NCI-H345 treated with DMSO at 0.1 percent for 48 hours (cell line): ENCODE results near the gene C1QB.

Experiments
- DNase-seq: peaks from one replicate; lab custom pipeline; 2025; ENCODE audit not compliant: unreplicated experiment; lab: John Stamatoyannopoulos, UW

Gene C1QB

DNA sequence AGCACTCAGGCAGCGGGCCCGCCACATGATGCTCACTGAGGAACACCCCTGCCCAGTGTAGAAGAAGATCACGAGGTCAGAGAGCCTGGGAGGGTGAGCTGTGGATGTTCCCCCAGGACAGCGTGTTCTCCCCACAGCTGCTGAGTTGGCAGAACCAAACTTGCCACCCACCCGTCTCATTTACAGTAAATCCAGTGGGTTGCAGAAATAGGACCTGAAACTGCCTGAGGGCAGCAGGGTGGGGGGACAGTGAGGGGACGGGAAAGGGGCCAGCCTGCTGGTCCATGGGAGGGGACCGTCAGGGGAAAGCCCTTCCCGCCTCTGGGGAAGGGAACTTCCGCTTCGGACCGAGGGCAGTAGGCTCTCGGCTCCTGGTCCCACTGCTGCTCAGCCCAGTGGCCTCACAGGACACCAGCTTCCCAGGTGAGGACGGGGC, at the start of gene C1QB:
TSS of gene C1QB (plus strand) at position 356 of the 436 bp plus-strand sequence. CDS start 6,227 bp downstream, outside the sequence.
- DNase-seq = no peak

GRCh38 chr1:22606161-22606560, 46.9 kb upstream of the C1QB start:
- no peak for DNase-seq

DNA sequence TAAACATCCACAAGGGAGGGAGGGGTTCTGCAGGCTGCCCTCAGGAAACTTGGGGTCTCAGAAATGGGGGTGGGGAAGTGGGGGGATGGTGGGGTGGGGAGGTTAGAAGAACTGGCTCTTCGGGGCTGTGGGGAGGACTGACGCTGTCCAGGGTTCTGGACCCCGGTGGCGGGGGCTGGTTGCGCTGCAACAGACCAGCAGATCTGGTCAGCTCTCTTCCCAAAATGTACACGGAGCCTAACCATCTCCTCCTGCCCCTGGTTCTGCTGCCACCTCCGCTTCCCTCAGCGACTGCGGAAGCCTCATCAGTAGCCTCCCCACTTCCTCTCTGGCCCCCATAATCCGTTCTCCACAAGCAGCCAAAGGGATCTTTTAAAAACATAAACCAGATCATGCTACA, 45.9 kb upstream of the C1QB start:
- no peak for DNase-seq

- no peak for DNase-seq
Measured at GRCh38 chr1:22608361-22608760, 44.7 kb upstream of the C1QB start.

- no peak for DNase-seq
Measured at GRCh38 chr1:22609291-22609690, 43.7 kb upstream of the C1QB start.

DNA sequence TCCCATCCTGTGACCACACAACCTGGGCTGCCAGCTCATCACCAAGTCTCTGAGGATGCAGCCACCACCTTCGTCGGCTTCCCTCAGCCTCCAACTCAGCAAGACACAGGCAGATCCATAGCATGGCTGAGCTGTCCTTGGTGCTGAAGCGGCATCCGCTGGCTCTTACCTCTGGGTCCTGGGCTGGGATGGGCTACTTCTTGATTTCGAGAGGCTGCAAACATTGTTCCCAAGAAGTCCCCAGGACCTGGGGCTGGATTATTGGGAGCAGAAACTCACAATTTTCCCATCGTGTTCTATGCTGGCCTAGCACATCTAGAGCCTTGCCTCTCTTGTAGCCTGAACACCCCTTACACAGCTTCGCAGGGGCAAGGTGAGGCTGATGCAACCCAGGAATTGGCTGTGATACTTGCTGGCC, 41.5 kb upstream of the C1QB start:
- DNase-seq = no peak

- DNase-seq = peak; percentile 42
Measured at GRCh38 chr1:22612671-22613571, 40.1 kb upstream of the C1QB start.

DNA sequence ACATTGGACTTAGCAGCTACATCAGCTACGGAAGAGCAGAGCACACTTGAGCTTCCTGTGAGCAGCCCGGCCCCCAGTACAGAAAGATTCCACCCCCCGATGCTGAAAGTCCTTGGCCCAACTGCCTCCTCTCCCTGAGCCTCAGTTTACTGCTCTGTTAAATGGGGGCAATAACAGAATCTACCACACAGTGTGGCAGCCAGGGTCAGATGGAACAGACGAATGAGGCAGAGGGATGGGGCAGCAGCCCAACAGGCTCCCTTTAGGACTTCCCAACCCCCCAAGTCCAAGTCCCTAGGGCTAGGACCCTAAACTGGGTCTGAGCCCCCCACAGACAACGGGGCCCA, 39.5 kb upstream of the C1QB start:
- no peak for DNase-seq

DNA sequence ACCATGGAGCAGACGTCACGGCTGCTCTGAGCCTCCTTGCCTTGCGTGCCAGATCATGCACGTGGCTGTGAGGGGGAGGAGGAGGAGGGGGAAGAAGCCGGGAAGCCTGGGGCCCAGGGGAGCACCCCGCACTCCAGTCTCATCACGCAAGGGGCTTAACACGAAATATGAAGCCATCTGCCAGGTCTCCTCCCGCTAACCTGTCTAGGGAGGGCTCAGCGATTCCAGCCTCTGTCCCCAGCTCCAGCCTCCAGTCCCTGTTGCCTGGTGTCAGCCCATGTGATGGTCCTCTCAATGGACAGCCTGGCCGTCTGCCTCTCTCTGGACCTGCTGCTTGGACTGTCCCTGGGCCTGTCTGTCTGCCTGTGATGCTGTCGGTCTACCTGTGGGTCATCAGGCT, 39.1 kb upstream of the C1QB start:
- no peak for DNase-seq

DNA sequence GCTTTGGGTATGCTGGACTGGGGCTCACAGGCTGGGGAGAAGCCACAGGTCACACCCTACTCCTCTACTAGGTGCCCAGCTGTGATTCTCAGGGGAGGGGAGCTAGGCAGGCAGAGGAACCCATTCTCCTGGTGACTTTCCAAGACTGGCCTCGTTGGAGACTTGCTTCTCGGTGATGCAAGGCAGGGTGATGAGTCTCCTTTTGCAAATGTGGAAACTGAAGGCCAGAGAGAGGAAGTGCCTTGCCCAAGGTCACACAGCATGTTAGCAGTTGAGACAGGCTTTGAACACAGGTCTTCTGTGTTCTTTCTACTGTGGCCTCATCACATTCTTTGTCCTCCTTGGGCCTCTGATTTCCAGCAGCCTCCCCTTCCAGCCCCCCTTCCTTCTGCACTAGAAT, 37.1 kb upstream of the C1QB start:
- DNase-seq = no peak

- no peak for DNase-seq
Measured at GRCh38 chr1:22616571-22616970, 36.5 kb upstream of the C1QB start.

DNA sequence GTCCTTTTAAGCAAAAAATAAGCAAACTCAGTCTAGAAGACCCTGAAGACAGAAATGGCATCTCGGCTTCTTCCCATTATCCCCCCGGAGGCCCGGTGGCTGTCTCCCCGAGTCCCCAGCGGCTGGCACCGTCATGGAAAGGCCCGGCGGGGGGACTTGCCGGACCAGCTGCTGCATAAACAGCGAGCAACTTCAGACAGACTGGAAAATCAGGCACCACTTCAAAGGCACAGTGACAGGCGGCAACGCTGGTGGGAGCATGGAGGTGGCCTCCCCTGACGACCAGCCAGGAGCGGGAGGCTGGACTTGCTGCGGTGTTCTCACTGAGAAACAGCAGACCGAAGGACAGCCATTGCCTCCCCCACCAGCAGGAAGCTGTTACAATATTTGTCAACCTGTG, 35.0 kb upstream of the C1QB start:
- DNase-seq = peak; percentile 55

GRCh38 chr1:22619252-22619651, 33.8 kb upstream of the C1QB start:
- no peak for DNase-seq

DNA sequence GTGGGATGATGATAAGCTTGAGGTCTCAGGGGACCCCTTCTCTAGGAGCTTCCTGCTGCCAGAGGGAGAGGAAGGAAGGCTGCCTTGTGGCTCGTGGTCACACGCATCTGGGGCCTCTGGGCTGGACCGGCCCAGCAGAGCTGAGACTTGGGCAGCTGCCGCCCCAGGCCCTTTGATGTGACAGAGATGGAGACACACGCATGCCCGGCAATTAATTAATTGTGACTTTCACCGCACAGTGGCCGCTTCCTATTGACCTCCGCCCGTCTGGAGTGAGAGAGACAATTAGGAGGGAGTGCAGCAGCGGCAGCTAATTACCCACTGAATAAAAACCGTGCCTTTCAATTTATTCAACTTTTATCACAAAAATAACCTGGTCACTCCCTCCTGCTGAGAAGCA, 33.2 kb upstream of the C1QB start:
- no peak for DNase-seq

DNA sequence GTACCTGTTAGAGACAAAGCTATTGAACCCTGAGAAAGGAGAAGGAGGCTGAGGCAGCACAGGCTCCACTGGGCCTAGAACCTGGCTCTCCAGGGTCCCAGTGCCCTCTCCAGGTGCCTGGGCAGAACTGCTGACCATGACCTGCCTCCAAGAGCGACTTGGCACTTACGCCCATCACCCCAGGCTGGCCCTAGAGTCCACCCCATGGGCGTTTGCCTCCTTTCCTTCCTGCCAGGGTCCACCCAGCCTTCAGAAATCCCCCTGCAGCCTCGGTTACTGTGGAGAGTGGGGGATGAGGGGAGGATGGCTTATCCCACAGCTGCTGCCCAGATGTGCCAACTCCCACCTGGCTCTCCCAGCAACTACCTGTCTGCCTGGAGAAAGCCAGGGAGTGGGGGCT, 31.3 kb upstream of the C1QB start:
- no peak for DNase-seq

DNA sequence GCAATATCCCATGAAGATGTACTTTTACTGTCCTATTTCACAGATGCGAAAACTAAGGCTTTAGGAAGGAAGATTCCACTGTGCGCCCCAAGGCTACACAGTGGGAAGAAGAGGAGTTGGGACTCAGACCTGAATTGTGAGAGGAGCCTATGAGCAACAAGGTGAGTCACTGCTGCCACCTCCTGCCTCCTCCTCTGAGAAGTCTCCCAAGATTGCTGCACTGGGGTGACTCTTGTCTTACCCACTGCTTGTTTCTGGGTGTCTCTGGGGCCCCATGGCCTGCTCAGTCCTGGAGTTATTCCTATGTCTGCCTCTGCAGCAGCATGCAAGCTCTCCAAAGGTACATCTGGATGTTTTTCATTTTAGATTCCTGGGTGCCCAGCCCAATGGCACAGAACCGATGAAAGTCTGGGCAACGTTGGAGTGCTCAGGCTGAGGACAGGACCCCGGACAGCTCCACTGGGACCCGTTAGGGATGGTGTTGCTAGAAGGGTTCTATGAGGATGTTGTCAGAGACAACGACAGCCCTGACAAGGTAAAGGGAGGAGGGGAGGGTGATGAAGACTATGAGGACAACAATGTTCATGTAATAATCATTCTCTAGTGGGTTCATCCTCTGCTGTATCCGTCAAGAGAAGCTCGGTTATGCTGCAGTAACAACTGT, 27.6 kb upstream of the C1QB start:
- no peak for DNase-seq

DNA sequence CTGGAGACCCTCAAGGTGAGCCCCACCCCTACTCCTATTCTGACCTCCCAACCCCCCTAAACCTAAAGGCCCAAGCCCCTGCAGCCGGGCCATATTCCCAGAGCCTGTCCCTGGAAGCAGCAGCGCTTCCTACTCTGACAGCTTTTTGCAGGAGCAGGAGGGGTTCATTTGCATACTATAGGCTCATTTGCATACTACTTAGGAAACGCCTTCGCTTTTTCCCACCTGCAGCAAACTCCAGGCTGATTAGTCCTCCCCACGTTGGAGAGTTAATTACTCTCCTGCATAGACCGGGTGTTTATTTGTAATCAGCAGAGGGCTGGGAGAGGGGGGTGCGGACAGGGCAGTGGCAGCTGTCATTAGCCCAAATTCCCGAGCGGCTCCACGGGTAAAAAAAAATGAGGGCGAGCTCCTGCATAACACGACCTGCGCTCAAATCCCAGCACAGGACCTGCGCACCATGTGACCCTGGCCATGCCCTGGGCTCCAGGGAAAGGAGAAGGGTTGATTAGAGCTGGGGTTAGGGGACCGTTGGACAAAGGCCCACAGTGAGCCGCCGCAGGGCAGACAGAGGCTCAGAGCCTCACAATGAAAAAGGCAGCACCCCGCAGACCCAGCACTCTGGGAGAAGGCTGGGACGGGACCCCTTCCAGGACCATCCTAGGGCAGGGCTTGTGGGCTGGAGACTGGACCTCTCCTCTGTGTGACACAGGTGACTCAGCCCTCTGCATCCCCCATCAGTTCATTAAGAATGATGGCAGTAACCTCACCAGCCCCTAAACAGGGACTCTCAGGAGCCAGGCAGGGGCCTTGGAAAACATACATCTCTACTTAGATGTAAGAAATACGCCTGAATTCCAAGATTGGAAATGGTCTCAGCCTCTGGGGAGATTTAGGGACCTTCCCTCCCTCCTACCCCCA, 26.5 kb upstream of the C1QB start:
- DNase-seq = no peak

DNA sequence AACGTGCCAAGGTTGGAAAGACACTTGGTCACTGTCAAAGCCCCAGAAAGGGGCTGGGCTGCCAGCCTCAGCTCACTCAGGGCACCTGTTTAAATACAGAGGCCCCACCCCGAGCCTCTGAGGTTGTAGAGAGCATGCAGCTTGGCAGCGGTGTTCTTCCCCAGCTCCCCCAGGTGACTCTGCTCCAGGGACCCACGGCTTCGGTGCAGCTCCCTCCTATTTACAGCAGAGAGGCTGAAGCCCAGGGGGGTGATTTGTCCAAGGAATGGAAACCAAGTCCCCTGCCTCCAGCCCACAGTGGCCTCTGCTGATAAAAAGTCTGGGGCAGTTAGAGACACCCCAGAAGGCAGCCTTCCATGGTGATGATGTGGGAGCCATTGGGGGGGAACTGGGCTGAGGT, 25.7 kb upstream of the C1QB start:
- DNase-seq = peak; percentile 42

DNA sequence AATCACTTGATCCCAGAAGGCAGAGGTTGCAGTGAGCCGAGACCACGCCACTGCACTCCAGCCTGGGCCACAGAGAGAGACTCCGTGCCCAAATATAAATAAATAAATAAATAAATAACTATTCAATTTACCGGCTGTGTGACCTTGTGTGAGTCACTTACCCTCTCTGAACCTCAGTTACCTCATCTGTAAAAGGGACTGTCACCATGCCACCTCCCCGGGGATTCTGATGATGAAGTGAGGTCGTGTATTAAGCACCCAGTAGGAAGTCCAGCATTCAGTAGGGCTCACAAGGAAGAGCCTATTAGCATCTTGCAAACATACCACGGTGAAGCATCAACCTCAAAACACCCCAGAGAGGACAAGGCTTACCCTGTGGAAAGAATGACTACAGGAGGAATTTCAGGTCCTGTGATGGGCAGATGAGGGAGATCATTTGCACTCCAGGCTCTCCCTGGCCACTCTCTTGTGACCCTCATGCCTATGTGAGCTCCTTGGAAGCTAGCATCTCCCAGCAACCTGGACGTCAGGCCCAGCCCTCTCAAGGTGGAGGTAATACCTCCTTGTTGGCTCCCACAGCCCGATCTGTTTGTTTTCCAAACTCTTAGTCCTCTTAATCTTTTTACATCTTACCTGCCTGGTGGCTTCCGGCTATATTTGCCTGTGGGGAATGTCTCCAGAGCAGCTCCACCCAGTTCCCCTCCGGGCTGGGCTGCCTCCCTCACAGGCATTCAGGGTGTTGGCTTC, 24.2 kb upstream of the C1QB start:
- DNase-seq = no peak

- DNase-seq = no peak
Measured at GRCh38 chr1:22629886-22630285, 23.1 kb upstream of the C1QB start.
